K562 (cell line): ENCODE data around the gene KTN1.

ENCODE experiments used
- CAMTA2 ChIP-seq: fragments of 250-450 bp; sonication (Bioruptor Pico); conservative IDR thresholded peaks from 2 replicates; pipeline ENCODE4 v1.5.1; 2022
- CREM ChIP-seq: IDR thresholded peaks from 2 replicates; pipeline ENCODE4 v1.6.1; 2014; ENCODE audit warnings: antibody characterized with exemption, low read depth
- EP300 ChIP-seq: IDR thresholded peaks from 2 replicates; pipeline ENCODE4 v1.6.1; 2012; ENCODE audit warnings: low read length, improper control_type of control experiment
- NFATC3 ChIP-seq: fragments of 450-650 bp; IDR thresholded peaks from 2 replicates; pipeline ENCODE4 v1.6.1; 2017; ENCODE audit warnings: mild to moderate bottlenecking
- POLR2A ChIP-seq: fragments of 450-650 bp; conservative IDR thresholded peaks from 2 replicates; pipeline ENCODE4 v1.6.1; 2016
- SIN3A ChIP-seq, 2 experiments: fragments of 150-350 bp in 1 of 2; IDR thresholded peaks; 2 replicates each; pipeline ENCODE4 v1.6.1; 2011 to 2016; ENCODE audit warnings: borderline replicate concordance in 2 of 2, low read depth in 2 of 2, low read length in 2 of 2, mild to moderate bottlenecking in 2 of 2, moderate library complexity in 2 of 2; ENCODE audit not compliant: control insufficient read depth in 1 of 2
- SMAD1 ChIP-seq: fragments of 150-350 bp; IDR thresholded peaks from 2 replicates; pipeline ENCODE4 v1.6.1; 2014; ENCODE audit warnings: low read length, low read depth; ENCODE audit not compliant: partially characterized antibody
- TAF15 ChIP-seq: fragments of 200-400 bp; formaldehyde crosslinking; IDR thresholded peaks from 2 replicates; pipeline ENCODE4 v1.6.1; 2017; ENCODE audit warnings: mild to moderate bottlenecking, low read depth, low read length, moderate library complexity
- USF2 ChIP-seq: sonication (generic); formaldehyde crosslinking; IDR thresholded peaks from 2 replicates; pipeline ENCODE4 v1.5.0; 2020; ENCODE audit warnings: missing genetic modification reagents
- ZFP30 ChIP-seq: fragments of 250-450 bp; sonication (Bioruptor Pico); IDR thresholded peaks from 2 replicates; pipeline ENCODE4 v1.8.0; 2022; ENCODE audit warnings: moderate library complexity, mild to moderate bottlenecking, inconsistent platforms, borderline replicate concordance
- ZFX ChIP-seq: sonication (generic); formaldehyde crosslinking; IDR thresholded peaks from 2 replicates; pipeline ENCODE4 v1.8.0; 2022; ENCODE audit warnings: mild to moderate bottlenecking, missing genetic modification reagents, moderate library complexity
- TF ChIP-seq, protein P1 (sequence below): fragments of 450-650 bp; IDR thresholded peaks from 2 replicates; pipeline ENCODE4 v1.6.1; 2016; ENCODE audit warnings: low read depth
- TF ChIP-seq, protein P2 (sequence below), 3 experiments: IDR thresholded peaks in 2 of 3; conservative IDR thresholded peaks in 1 of 3; 2 replicates each; pipeline ENCODE4 v1.5.1; 2011 to 2012; ENCODE audit warnings: low read length in 3 of 3, mild to moderate bottlenecking in 3 of 3, control low read depth in 2 of 3, improper control_type of control experiment in 1 of 3, inconsistent platforms in 1 of 3, low read depth in 1 of 3, mixed read lengths in 1 of 3, moderate library complexity in 1 of 3; ENCODE audit not compliant: insufficient read depth in 2 of 3

DNA sequence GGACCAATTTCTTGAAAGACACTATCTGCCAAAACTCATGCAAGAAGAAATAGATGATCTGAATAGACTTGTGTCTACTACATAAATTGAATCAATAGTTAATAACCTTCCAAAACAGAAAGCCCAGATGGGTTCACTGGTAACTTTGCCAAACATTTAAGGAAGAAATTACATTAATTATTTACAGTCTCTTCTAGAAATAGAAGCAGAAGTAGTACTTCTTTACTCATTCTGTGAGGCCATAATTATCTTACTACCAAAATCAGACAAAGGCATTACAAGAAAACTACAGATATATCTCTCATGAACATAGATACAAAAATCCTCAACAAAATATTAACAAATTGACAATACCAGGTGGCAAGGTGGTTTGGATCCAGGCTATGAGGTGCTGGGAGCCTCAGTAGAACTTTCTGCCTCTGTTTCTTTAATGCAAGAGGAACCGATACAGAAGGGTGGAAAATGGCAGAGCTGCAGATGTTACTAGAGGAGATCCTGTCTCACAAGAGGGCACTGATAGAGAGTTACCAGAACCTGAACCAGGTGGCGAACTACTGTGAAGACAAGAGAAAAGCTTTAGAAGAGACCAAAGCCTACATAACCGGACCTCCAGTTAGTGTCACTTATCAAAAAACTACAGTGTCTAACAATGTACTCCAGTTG, 33.7 kb upstream of the KTN1 start:
- TF ChIP-seq, protein P1, sequence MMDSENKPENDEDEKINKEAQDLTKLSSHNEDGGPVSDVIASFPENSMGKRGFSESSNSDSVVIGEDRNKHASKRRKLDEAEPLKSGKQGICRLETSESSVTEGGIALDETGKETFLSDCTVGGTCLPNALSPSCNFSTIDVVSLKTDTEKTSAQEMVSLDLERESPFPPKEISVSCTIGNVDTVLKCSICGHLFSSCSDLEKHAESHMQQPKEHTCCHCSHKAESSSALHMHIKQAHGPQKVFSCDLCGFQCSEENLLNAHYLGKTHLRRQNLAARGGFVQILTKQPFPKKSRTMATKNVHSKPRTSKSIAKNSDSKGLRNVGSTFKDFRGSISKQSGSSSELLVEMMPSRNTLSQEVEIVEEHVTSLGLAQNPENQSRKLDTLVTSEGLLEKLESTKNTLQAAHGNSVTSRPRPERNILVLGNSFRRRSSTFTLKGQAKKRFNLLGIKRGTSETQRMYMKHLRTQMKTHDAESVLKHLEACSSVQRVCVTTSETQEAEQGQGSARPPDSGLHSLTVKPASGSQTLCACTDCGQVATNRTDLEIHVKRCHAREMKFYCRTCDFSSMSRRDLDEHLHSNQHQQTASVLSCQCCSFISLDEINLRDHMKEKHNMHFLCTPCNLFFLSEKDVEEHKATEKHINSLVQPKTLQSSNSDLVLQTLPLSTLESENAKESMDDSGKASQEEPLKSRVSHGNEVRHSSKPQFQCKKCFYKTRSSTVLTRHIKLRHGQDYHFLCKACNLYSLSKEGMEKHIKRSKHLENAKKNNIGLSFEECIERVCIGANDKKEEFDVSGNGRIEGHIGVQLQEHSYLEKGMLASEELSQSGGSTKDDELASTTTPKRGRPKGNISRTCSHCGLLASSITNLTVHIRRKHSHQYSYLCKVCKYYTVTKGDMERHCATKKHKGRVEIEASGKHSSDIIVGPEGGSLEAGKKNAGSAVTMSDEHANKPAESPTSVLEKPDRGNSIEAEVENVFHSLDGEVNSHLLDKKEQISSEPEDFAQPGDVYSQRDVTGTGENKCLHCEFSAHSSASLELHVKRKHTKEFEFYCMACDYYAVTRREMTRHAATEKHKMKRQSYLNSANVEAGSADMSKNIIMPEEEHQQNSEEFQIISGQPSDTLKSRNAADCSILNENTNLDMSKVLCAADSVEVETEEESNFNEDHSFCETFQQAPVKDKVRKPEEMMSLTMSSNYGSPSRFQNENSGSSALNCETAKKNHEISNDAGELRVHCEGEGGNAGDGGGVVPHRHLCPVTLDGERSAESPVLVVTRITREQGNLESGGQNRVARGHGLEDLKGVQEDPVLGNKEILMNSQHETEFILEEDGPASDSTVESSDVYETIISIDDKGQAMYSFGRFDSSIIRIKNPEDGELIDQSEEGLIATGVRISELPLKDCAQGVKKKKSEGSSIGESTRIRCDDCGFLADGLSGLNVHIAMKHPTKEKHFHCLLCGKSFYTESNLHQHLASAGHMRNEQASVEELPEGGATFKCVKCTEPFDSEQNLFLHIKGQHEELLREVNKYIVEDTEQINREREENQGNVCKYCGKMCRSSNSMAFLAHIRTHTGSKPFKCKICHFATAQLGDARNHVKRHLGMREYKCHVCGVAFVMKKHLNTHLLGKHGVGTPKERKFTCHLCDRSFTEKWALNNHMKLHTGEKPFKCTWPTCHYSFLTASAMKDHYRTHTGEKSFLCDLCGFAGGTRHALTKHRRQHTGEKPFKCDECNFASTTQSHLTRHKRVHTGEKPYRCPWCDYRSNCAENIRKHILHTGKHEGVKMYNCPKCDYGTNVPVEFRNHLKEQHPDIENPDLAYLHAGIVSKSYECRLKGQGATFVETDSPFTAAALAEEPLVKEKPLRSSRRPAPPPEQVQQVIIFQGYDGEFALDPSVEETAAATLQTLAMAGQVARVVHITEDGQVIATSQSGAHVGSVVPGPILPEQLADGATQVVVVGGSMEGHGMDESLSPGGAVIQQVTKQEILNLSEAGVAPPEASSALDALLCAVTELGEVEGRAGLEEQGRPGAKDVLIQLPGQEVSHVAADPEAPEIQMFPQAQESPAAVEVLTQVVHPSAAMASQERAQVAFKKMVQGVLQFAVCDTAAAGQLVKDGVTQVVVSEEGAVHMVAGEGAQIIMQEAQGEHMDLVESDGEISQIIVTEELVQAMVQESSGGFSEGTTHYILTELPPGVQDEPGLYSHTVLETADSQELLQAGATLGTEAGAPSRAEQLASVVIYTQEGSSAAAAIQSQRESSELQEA: no peak
- TF ChIP-seq, protein P2, sequence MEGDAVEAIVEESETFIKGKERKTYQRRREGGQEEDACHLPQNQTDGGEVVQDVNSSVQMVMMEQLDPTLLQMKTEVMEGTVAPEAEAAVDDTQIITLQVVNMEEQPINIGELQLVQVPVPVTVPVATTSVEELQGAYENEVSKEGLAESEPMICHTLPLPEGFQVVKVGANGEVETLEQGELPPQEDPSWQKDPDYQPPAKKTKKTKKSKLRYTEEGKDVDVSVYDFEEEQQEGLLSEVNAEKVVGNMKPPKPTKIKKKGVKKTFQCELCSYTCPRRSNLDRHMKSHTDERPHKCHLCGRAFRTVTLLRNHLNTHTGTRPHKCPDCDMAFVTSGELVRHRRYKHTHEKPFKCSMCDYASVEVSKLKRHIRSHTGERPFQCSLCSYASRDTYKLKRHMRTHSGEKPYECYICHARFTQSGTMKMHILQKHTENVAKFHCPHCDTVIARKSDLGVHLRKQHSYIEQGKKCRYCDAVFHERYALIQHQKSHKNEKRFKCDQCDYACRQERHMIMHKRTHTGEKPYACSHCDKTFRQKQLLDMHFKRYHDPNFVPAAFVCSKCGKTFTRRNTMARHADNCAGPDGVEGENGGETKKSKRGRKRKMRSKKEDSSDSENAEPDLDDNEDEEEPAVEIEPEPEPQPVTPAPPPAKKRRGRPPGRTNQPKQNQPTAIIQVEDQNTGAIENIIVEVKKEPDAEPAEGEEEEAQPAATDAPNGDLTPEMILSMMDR (IDR thresholded peaks at IDR 0.05 in 2 of 3, conservative IDR thresholded peaks at IDR 0.05 in 1 of 3; ENCODE audit: insufficient read depth in 2 of 3, low read depth in 1 of 3, low read length in 3 of 3): no peak
- TF ChIP-seq ZFP30 (no peak), CAMTA2 (CRISPR knock-in tag) (no peak), POLR2A (no peak), CREM (no peak), ZFX (CRISPR knock-in tag) (no peak), SIN3A (IDR thresholded peaks at IDR 0.05; ENCODE audit: borderline replicate concordance in 2 of 2, control insufficient read depth in 1 of 2, low read depth in 2 of 2, low read length in 2 of 2) (no peak), EP300 (no peak), NFATC3 (no peak), USF2 (CRISPR knock-in tag) (no peak), SMAD1 (no peak), TAF15 (no peak)
